Effector CD8-positive, alpha-beta T cell (primary cell): ENCODE measurements around the gene SNX25.
A peak's percentile ranks its signal among the peaks of the same experiment; 100 is the strongest.
"Not testable (repeated sequence)": the region's sequence is repeated elsewhere in the genome, so short reads cannot be mapped to it uniquely, and the experiment has no call there.

Experiments used
- DNase-seq: peaks from one replicate; lab custom pipeline; 2025; lab: John Stamatoyannopoulos, UW

The SNX25 gene

DNA sequence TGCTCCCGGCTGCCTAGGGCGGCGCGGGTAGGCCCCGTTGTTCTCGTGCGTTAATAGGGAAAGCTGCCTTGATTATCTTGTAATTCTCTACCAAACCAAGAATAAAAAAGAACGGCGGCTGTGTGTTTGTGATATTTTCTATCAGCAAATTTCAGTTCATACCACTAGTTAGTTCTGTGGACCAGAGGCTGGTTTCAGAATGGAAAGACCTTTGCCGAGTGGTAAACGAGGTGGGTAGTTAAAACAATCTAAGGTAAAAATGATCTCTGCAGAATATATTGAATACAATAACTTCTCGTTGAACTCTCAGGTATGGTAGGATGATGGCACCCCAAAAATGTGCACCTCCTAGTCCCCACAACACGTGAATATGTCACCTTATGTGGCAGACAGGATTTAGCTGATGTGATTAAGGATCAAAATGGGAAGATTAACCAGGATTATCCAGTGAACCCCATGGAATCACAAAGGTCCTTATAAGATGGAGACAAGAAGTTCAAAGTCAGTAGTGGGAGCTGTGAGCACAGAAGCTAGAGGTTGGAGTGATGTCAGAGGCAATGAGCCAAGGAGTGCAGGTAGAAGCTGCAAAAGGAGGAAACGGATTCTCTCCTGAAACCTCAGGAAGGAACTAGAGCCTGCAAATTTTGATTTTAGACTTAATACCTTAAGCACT, 5.0 kb upstream of the SNX25 start:
- DNase-seq, result no peak

DNA sequence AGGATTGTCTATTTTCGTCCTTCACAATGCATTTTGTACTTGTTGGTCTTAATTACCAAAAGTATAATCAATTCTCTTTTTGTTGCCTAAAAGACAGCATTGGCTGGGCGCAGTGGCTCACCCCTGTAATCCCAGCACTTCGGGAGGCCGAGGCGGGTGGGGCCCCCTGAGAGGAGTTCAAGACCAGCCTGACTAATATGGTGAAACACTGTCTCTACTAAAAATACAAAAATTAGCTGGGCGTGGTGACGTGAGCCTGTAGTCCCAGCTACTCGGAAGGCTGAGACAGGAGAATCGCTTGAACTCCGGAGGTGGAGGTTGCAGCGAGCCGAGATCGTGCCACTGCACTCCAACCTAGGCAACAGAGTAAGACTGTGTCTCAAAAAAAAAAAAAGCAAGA, 4.3 kb upstream of the SNX25 start:
- not testable (repeated sequence) for DNase-seq

GRCh38 chr4:185205697-185206342, 3.6 kb upstream of the SNX25 start:
- DNase-seq, result no peak

- no peak for DNase-seq
Measured at GRCh38 chr4:185207466-185207865, 1.9 kb upstream of the SNX25 start.

GRCh38 chr4:185209852-185210101, 379 bp downstream of the SNX25 start:
- DNase-seq, result not testable (repeated sequence)

DNA sequence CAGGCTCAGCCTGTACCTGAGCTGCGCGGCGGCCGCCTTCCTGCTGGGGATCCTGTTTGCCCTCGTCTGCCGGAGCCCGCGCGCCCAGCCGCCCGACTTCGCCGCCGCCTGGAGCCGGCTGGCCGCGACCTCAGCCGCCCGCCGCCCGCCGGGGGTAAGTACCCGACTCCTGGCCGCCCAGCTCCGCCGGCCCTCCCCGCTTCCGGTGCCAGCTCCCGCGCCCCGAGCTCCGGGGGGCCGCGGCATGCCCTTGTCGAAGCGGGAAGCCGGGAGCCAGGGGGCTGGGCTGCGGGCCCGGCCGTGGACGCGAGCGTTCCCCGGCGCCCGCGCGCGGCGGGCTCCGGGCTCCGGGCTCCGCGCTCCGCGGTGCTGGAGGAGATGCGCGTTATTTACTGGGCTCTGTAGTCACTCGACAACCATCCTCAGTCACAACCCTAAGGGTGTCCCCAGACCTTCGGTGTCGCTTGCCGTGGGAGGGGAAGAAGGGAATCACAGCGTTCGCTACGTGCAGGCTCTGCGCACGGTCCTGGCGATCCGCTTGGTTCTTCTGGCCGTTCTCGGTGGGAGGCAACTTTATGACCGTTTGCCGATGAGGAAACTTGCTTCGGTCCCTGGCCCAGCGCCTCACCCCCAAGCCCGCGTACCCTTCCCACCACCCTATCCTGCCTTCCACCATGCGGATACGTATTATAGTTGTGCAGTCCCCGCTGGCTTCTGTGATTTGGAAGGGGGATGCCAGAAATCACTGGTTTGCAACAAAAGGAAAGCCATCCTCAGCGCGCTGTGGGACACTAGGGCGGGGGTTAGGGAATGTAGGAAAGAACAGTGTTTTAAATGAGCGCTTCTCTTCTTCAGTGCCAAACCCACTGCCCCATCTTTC, 944 bp downstream of the SNX25 start:
- peak; percentile 15 for DNase-seq

DNA sequence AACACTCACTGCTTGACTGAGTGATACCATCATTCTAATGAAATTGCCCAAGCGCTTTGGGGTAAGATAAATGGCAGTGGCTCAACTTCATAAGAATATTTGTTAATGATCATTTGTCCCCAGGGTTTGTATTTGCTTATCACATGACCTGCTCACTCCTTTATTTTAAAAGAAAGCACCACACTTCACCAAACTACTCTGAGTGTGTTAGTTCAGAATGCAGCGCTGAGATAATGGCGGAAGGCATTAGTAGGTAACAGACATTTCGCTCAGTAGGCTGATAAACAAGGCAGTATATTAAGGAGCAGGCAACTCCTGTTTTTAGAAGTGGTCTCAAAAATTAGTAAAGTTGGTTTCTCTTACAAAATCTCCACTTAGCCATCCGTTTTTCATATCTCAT, 1.6 kb downstream of the SNX25 start:
- no peak for DNase-seq

DNA sequence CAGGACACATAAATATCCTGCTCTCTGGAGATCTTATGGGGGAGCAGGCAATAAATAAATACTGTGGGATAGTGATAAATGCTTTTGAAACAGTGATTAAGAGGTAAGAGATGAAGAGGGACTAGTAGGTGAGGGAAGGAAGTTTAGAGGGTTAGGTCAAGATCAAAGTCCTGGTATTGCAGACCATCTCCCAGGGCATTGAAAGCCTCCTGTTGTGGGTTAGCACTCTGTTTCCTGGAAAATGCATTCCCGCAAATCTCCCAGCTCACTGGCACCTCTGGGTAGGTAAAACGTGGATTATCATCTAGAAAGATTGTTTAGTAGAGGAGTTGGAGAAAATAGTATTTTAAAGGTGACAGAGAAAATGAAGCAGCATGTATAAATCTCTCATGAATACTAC, 2.2 kb downstream of the SNX25 start:
- no peak for DNase-seq

GRCh38 chr4:185212581-185212980, 3.2 kb downstream of the SNX25 start:
- no peak for DNase-seq

DNA sequence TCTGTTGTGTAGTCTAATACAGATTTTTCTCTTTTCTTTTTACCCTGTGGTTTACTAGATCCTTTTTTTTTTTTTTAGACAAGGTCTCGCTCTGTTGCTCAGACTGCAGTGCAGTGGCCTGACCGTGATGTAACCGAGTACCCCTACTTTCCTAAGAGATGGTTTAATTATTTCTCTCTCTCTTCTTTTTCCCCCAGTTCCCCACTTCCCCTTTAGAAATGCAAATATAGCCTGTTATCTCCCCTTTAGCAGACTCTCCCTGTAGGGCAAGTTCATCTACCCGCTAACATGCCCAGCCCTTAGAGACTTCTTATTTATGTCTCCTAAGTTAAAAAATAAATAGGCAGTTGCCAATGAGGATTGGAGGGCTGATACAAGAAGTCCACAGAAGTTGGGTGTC, 4.5 kb downstream of the SNX25 start:
- no peak for DNase-seq

- DNase-seq, result no peak
Measured at GRCh38 chr4:185215261-185215660, 5.9 kb downstream of the SNX25 start.

DNA sequence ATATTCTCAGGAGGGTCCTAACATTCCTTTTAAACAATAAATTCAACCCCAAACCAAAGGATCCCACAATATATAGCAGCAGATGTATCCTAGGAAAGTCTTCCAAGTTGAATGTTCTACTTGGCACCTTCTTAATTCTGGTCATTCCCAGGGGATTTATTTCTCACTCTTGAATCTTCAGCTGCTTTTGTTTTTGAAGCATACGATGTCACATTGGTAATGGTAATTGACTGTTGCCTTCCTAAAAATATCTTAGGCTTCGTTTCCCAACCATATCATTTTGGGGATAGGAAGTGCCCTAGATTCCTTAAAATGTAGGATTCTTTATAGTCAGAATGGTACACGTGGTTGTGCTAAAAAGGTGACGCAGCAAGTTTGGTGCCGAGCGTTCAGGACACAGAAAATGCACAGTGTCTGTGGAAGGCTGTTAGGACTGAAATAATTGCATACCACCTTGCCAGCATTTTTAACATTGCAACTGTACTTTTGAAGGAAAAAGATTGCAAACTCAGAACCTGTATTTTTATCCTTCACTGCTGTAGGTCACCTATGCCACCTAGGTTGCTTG, 8.1 kb downstream of the SNX25 start:
- no peak for DNase-seq

DNA sequence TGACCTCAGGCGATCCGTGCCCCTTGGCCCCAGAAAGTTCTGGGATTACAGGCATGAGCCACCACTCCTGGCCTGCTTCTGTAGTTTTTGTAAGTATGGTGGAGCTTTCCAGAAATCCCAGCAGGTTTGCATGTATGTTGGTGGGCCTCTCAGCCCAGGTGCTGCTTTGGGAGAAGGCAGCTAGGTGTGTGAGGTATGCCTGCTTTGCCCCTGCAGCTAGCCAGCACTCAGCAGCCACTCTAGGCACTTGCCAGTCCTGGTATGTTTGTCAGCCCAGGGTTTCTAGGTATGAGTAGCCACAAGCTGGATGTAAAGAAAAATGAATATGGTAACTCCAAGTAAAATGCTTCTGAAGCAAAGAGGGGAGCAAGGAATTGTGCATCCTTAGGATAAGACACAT, 8.9 kb downstream of the SNX25 start:
- DNase-seq, result no peak

- DNase-seq, result no peak
Measured at GRCh38 chr4:185219551-185220344, 10.3 kb downstream of the SNX25 start.

- DNase-seq, result no peak
Measured at GRCh38 chr4:185221491-185221890, 12.1 kb downstream of the SNX25 start.

DNA sequence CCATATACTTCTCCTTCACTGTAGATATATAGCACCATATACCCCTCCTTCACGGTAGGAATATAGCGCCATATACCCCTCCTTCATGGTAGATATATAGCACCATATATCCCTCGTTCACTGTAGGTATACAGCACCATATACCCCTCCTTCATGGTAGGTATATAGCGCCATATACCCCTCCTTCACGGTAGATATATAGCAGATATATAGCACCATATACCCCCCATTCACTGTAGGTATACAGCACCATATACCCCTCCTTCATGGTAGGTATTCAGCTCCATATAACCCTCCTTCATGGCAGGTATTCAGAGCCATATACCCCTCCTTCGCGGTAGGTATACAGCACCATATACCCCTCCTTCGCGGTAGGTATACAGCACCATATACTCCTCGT, 12.5 kb downstream of the SNX25 start:
- DNase-seq, result no peak

- no peak for DNase-seq
Measured at GRCh38 chr4:185222598-185222997, 13.2 kb downstream of the SNX25 start.

DNA sequence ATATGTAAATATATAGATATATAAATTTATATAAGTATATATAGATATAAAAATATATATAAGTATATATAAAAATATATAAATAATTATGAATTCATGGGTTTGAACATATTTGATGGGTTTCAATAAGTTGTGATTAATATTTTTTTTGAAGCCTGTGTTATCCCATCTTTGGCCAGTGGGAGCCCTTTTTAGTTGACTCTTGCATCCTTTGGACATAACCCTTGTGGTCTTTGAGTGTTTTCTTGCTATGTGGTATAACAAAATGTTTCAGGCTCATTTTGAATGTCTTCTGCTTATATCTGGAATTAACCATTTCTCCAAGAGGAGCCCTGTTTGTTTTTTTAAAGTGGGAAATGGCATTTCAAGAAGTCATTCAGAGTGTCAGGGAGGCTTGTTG, 15.2 kb downstream of the SNX25 start:
- DNase-seq, result no peak

GRCh38 chr4:185225940-185226339, 16.5 kb downstream of the SNX25 start:
- no peak for DNase-seq

DNA sequence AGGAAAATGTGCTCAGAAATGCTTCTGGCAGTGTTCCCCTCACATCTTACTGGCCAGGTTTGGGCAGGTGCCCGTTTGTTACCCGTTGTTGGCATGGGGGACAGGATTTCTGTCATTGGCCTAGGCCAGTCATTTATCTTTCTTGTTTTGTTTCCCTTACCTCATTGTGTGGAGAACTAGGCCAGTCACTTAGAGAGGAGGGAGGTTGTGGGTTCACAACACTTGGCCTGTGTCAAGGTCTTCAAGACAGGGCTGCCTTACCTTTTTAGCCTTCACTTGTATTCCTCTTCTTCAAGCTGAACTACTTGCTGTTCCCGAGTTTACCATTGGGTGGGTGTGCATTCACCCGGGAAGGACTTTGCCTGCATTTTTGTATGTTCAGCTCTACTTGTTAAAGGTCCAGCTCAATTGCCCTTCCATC, 17.7 kb downstream of the SNX25 start:
- DNase-seq, result no peak

DNA sequence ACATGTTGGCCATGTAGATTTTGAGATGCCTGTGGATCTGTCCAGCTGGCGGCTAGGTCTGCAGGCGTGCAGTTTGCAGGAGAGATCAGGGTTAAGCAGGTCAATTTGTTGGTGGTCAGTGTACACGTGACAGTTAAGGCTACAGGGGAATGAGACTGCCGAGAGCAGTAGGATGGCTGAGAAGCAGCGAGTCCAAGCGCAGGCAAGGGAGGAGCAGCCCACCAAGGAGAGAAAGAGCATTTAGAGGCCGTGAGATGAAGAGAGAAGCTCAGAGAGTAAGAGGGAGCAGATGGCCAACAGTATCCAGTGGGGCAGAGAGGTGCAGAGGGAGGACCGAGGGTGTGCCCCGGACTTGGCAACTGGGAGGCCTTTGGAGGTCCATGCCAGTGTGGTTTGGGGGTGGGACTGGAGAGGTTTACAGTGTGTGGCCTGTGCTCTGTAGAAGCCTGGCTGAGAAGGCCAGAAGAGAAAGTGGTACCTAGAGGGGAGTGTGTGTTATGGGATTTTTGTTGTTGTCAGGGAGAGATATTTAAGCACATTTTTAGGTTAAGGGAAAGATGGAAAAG, 18.4 kb downstream of the SNX25 start:
- DNase-seq, result no peak
